Articular chondrocyte of knee joint (primary cell): ENCODE data around the gene DUSP15. TPM values are rescaled to one million over a fixed set of nuclear protein-coding genes. Genes with fewer than 3 reads are reported as not detected.

Experiments
- small RNA-seq: library from RNA; depleted of rRNA; stranded (forward); fragments of <200 nt; gene quantifications from one replicate; pipeline ENCODE3, GENCODE V24; 2012
- total RNA-seq: library from RNA; depleted of rRNA; stranded (reverse); fragments of >200 nt; gene quantifications from 2 replicates; pipeline ENCODE4 v1.2.3, GENCODE V29; 2012

Gene DUSP15, protein sequence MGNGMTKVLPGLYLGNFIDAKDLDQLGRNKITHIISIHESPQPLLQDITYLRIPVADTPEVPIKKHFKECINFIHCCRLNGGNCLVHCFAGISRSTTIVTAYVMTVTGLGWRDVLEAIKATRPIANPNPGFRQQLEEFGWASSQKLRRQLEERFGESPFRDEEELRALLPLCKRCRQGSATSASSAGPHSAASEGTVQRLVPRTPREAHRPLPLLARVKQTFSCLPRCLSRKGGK
- 1.5 and 1.6 TPM in 2 replicates for total RNA-seq

DNA sequence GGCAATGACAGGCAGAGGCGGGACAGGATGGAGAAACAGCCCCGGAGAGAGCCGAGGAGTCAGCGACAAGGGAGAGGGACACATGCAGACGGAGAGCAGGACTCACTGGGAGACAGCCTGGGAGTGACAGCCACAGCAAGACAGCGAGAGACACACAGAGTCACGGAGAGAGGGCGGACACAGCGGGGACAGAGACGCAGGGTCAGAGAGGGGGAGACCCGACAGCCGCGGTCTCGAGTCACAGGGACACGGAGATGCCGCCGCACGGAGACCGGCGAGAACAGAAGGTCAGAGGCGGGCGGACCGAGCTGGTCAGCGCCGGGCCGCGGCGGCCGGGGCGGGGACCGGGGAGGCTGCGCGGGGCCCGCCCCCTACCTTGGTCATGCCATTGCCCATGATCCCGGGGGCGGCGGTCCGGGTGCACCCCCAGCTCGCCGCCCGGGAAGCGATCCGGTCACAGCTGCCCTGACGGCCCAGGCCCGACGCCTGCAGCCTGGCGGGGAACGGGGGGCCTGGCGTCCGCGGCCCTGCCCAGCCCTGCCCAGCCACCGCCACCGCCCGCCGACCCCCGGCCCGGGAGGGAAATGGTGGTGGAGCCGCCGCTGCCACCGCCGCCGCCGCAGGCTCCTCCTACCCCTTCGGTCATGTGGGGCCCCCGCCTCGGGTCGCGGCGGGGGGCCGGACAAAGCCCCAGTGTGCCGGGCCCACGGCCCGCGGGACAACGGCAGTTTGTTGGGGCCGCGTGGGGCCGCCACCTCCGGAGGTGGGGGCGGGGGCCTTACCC is at the start of gene DUSP15, which contains the start of gene TTLL9:
Gene DUSP15 (minus strand): TSS at position 586 of the 784 bp plus-strand sequence. CDS start 190 bp downstream, at position 396.
Gene TTLL9 (plus strand): TSS at position 693 of the 784 bp plus-strand sequence. CDS start 493 bp downstream, outside the sequence.

DNA sequence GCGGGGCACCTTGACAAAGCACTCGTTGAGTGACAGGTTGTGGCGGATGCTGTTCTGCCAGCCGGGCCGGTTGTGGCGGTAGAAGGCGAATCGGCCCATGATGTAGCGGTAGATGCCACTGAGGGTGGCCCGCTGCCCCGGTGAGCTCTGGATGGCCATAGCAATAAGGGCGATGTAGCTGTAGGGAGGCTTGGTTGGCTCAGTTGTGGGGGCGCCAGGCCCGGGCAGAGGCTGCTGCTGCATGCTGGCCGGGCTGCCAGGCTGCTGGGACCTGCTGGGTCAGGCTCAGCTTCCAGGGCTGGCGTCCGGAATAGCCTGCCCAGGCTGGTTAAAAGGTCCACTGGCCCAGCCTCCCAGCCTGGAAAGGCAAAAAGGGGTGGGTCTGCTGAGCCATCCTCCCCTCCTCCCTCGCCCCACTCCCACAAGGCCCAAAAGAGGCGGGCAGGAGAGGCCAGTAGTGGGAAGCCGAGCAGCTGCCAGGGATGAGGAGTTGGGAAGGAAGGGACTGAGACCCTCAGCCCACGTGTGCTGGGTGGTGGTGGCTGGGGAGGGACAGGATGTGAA is 24.9 kb downstream of the DUSP15 start, which contains the start of gene FOXS1:
Gene FOXS1 (minus strand): TSS at position 305 of the 564 bp plus-strand sequence. CDS start 62 bp downstream, at position 243.

DNA sequence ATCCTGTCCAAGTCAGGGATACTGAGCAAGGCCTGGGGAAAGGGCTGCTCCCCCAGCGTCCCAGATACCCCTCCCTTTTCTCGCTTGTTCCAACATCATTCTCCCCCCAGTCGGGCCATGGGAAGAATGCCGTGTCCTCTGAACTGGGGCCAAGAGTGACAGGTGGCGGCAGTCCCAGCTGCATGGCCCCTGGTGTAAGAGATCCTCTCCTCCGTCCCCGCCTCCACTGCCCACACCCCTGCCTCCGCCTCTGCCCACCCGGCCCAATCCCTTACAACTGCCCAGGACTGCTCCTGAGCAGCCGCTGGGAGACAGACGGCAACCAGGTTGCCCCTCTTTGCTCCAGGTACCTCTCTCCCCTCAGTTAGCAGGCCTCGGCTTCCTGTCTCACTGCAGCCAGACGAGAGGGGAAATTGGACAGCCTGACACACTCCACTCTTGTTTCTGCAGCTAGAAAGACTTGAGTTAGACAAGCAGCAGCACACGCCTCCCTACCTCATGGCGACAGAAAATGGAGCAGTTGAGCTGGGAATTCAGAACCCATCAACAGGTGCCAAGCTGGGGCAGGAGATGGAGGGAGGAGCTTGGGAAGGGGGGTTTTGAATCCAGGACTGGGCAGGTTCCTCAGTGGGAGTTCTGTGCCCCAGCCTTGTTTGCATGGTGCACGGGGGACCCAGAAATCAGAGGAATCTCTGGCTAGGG is 51.1 kb downstream of the DUSP15 start, which contains the start of gene MYLK2:
Gene MYLK2 (plus strand): TSS at position 274 of the 702 bp plus-strand sequence. CDS start 225 bp downstream, at position 499.

Small RNA genes lying within 50 kb of the gene (small RNA-seq; reads per million reads assigned to genes)
- gene RNU1-94P: 1.1 reads per million, percentile 48 among the genes with 10 or more reads in this experiment

Other genes with a start within 250 kb of the DUSP15 start
- gene COX4I2, start 232.6 kb downstream of the DUSP15 start, total RNA-seq: not detected in 2 replicates
- 77.9 and 97.6 TPM in 2 replicates for gene BCL2L1, start 147.7 kb downstream of the DUSP15 start, total RNA-seq
- 34.5 and 52.8 TPM in 2 replicates for gene TPX2, start 131.2 kb downstream of the DUSP15 start, total RNA-seq
- 0.11 and 0.13 TPM in 2 replicates for gene MYLK2, start 51.2 kb downstream of the DUSP15 start, total RNA-seq
- not detected in 2 replicates for gene FOXS1, start 24.9 kb downstream of the DUSP15 start, total RNA-seq
- 0.11 and 0.26 TPM in 2 replicates for gene TTLL9, start 107 bp upstream of the DUSP15 start, total RNA-seq
- gene PDRG1, start 81.5 kb upstream of the DUSP15 start, total RNA-seq: 3.1 and 3.4 TPM in 2 replicates
- gene XKR7, start 97.6 kb upstream of the DUSP15 start, total RNA-seq: not detected in 2 replicates
- not detected in 2 replicates for gene CCM2L, start 139.9 kb upstream of the DUSP15 start, total RNA-seq
- gene HCK, start 181.7 kb upstream of the DUSP15 start, total RNA-seq: 0.11 TPM in 1 of 2 replicates, not detected in the other
- gene TM9SF4, start 239.2 kb upstream of the DUSP15 start, total RNA-seq: 46.8 and 48.2 TPM in 2 replicates